Ramos (cell line): ENCODE measurements around the gene NDUFS6.

Source experiments
- in situ Hi-C: fragments of 300-500 bp; cut with MboI; formaldehyde crosslinking; loops from one replicate; pipeline ENCODE4 v1.14.3; 2022; ENCODE audit warnings: low sequenced_read_pairs; ENCODE audit not compliant: unreplicated experiment

Gene NDUFS6

GRCh38 chr5:1801222-1801966 is at the start of gene NDUFS6:
Gene NDUFS6, plus strand, starts transcription at chr5:1801407. Its CDS starts 11 bp downstream, at chr5:1801418.
- in situ Hi-C loops = no loop called here

GRCh38 chr5:1751864-1752822 is 49.1 kb upstream of the NDUFS6 start:
- in situ Hi-C loops = no loop called here

GRCh38 chr5:1752881-1753280 is 48.3 kb upstream of the NDUFS6 start:
- in situ Hi-C loops = no loop called here

- in situ Hi-C loops = no loop called here
Measured at GRCh38 chr5:1753490-1753889, 47.7 kb upstream of the NDUFS6 start.

DNA sequence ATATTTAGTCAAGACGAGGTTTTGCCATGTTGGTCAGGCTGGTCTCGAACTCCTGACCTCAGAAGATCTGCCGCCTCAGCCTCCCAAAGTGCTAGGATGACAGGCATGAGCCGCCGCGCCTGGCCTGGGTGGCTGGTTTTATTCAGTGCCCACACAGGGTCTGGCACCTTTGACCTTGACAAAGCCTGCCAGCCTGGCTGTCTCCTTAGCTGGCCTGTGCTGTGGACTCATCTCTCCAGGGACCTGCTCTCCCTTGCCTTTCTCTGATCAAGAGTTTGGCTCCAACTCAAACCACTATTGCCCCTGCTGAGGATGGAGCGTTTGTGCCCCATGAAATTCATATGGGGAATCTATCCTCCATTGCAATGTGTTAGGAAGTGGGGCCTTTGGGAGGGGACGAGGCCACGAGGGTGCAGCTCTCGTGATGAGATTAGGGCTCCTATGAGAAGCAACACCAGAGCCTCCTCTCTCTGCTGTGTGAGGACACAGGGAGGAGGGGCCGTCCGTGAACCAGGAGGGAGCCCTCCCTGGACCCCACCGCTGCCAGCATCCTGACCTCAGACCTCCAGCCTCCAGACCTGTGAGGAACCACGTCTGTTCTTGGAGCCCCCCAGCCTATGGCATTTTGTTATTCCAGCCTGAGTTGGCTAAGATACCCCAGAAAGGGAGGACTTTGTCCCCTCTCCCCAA is 46.5 kb upstream of the NDUFS6 start:
- in situ Hi-C loops = no loop called here

DNA sequence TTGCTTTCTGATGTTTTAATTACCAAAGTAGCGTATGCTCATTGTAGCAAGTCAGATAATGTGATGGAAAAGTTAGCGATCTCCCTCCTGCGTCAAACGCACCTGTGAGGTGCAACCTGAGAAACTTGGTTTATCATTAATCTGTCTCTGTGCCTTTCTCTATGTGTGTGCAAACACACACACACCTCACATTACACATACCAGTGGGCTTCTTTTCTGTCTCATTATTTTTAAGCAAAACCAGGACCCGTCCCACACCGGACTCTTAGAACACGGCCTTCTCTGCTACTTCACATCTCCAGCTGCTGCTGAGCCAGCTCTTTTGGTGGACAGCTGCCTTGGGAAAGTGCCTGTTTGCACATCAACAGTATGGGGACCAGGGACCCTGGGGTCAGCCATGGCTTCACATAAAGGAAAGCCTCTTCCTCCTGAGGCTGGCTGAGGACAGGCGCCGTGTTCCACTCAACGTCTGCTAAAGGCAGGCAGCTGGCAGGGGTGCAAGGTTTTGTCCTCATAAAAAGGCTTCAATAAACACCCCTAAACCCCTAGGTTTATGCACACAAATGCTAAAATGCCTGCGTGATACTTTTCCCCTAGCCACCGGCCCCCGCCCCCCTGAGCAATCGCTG is 45.8 kb upstream of the NDUFS6 start:
- in situ Hi-C loops = no loop called here

- in situ Hi-C loops = no loop called here
Measured at GRCh38 chr5:1756481-1756880, 44.7 kb upstream of the NDUFS6 start.

DNA sequence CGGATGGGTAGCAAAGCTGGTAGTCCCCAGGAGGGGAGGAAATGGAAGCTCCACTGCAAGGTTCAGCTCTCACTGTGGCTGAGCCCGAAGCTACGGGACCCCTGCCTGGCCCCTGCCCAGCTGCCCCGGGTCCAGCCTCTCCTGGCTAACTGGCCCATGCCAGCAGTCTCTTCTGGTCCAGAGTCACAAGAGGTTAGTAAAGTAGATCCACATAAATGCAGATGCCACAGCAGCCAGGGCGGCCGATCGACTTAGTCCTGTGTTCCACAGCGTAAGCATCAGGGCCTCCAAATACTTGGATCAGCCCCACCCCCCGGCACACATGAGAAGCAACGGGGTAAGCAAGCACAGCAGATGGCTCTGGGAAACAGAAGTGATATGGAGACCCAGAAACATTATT is 43.7 kb upstream of the NDUFS6 start:
- in situ Hi-C loops = no loop called here

DNA sequence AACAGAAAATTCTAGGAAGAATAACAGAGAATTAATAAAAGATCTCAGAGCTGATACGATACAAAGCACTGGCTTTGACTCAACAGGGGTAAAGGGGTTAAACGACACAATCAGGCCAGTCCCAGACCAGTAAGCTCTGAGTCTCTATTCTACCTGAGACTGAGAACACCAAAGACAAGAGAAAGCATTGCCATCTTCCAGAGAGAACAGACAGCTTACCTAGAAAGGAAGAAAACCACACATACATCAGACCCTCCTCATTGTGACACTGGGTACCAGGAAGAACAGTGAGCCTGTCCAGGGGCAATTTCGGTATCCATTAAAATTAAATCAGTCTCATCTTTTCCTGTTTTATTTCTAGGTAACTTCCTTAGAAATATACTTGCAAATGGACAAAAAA is 42.6 kb upstream of the NDUFS6 start:
- in situ Hi-C loops = no loop called here

GRCh38 chr5:1759378-1759970 is 41.7 kb upstream of the NDUFS6 start:
- in situ Hi-C loops = no loop called here

DNA sequence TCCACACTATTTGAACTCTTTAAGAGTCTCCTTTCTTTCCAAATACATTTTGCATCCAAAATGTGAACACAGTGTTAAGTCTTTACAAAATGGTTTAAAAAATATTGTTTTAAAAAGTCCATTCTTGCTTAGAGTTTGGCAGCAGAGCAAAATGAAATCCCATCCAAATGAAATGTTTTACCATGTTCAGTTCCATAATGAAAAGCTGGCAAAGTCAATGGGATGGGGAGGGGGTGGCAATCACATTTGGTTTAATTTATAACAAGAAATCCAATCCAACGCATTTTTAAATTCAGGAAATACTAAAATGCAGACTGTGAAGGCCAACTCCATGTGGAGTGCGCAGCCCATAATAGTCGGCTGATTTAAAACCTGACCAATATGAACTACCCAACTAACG is 41.0 kb upstream of the NDUFS6 start:
- in situ Hi-C loops = no loop called here

- in situ Hi-C loops = no loop called here
Measured at GRCh38 chr5:1760656-1761452, 40.4 kb upstream of the NDUFS6 start.

DNA sequence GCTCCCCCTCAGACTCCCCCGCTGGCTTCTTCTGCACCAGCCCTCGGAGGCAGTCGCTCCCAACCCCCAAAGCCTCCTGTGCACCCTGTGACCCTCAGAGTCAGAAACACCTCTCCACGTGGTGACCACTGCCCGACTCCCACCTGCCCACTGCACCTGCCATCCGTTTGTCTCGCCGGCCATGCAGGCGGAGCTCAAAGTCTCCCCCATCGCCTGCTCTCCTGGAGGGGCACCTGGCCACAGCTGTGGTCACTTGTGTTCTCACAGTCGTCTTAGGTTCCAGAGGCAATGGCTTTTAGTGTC is 39.8 kb upstream of the NDUFS6 start:
- in situ Hi-C loops = no loop called here

GRCh38 chr5:1762121-1762882 is 38.9 kb upstream of the NDUFS6 start:
- in situ Hi-C loops = no loop called here

DNA sequence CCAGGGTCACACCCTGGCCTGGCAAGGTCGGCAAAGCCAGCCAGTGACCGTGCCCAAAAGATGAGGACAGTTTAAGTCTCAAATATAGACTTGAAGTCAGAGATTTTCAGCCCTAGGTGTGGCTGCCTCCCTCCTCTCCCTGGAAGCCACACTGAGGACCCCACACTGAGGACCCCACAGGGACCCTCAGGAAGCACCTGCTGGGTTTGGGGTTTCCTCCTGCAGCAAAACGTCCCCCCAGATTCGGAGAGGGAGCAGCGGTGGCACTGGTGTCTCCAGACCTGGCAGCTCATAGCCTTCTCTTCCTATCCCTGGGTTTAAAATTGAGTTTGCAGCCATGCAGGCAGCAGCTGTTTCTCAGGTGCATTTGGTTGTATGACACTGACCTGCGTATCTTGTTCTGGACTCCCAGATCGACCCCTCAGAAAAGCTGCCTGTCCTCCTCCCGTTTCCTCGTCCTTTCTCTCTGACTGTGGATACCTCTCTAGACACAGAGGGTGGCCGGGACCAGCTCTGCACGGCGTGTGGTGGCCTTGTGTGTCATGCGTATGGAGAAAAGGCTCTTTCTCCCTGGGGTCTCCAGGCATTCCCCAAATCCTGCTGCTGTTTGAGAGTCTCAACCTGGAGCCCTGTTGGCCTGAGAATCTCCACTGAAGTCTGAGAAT is 38.2 kb upstream of the NDUFS6 start:
- in situ Hi-C loops = no loop called here

DNA sequence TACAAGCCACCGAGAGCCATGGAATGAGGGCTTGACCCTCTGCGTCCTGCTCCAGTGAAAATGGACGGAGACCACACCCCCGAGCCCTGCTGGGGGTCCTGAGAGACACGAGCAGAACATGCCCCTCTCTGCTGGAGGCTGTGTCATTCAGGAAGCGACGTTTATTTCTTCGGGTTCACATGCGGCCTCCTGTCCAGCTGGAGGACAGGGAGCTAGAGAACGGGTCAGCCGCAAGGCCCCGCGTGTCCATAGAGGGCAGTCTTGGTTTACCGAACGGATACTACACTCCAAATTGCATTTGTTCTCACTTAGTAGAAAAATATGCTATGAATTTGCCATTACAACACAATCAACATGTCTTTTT is 37.7 kb upstream of the NDUFS6 start:
- in situ Hi-C loops = no loop called here

DNA sequence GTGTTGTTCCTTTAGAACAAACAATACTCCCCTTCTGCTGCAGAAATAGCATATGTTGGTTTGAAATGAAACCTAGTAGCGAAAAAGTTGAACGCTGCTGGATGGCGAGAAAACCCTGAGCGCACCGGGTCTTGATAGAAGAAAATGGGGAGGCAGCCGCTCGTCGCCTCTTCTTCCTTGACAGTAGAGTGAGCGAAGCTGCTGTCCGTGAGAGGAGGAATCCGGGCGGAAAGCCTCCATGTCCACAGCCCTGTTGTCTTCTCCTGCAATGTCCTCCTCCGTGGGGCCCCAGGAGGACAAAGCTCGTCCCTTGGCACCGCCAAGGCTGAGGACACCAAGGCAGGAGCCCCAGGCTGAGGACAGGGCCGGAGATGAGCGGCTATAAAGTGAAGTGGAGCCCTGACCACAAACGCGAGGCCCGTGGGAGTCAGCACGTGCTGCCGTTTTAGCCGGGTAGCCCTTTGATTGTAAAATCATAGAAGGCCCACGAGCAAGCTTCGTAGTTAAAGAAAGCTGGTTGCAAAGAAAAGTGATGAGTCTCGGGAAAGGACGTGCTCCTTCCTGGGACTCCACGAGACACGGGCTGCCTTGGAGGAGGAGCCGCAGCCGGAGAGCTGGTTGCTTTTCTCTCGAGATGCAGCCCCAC is 37.1 kb upstream of the NDUFS6 start:
- in situ Hi-C loops = no loop called here

- in situ Hi-C loops = no loop called here
Measured at GRCh38 chr5:1764606-1764960, 36.6 kb upstream of the NDUFS6 start.
